GM21619 (cell line): Measurements from ENCODE around the gene BMP4.
"Not testable (repeated sequence)": the region's sequence is repeated elsewhere in the genome, so short reads cannot be mapped to it uniquely, and the experiment has no call there.

Experiments
- ATAC-seq: cut with Tn5 transposase; IDR thresholded peaks from one replicate; pipeline ENCODE4 v1.9.1; 2021; ENCODE audit not compliant: unreplicated experiment

BMP4 gene

DNA sequence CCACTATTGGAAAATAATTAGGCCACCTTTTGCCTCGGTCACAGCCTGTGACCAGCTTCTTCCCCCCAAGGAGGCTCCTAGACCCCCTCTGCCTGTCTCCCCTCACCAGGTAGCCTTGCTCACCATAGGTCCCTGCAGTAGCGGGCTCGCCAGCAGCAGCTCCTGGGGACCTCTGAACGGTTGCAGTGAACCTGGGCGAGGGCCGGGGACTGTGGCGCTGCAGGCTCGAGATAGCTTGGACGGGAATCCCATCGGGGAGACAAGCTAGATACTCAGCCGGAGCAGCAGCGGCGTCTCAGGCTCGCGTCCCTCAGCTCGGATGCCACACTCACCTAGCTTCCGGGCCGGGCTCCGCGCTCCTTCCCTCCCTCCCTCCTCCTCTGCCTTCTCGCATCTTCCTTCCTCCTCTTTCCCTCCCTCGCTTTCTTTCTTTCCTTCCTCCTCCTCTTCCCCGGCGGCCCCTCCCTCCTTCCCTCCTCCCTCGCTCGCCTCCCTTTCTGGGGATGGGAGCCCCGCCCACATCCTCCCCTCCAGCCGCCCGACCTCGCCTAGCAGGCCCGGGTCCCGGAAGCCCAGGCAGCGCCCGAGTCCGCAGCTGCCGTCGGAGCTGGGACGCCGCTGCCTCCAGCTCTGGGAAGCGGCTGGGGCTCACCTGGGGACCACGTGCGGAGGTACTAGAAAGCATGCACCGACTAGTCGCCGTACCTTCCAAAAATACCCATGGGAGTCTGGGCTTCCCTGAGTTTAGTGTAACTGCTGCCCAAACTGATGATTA lies at the start of gene BMP4:
TSS of gene BMP4 (minus strand) at position 399 of the 775 bp plus-strand sequence. CDS start 4,603 bp downstream, outside the sequence.
- no peak for ATAC-seq

DNA sequence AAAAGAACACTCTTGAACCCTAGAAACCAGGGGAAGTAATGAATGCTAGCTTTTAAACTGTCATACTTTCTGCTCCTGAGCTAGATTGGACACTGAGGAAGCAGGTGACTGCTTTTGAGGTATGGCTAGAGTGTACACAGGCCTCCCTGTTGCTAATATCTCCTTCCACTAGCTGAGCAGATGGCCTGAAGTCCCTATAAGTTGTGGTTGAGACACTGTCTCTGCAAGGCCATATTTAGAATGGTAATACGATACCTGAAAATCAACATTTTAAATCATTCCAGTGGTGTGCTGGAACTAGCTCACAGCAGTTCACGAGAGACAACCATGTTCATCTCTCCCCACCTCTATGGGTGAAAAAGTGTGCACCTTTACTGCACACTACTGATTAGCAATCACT lies 46.4 kb upstream of the BMP4 start:
- ATAC-seq: no peak

DNA sequence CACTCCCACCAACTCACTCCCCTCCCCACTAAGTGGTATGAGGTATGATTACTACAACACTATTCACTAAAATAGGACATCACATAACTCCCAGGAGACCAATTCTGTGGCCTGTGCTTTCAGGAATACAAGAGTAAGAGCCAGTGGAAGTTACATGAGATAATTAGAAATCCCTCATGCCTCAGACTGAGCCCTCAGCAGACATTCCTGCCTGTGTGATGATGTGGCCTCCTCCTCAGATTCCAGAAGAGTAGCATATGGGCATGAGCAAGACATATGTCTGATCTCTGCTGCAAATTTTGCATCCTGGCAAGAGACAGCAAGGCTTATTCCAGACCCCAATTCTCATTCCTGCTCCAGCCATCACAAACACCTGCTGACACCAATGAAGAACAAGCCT lies 46.0 kb upstream of the BMP4 start:
- ATAC-seq: no peak

DNA sequence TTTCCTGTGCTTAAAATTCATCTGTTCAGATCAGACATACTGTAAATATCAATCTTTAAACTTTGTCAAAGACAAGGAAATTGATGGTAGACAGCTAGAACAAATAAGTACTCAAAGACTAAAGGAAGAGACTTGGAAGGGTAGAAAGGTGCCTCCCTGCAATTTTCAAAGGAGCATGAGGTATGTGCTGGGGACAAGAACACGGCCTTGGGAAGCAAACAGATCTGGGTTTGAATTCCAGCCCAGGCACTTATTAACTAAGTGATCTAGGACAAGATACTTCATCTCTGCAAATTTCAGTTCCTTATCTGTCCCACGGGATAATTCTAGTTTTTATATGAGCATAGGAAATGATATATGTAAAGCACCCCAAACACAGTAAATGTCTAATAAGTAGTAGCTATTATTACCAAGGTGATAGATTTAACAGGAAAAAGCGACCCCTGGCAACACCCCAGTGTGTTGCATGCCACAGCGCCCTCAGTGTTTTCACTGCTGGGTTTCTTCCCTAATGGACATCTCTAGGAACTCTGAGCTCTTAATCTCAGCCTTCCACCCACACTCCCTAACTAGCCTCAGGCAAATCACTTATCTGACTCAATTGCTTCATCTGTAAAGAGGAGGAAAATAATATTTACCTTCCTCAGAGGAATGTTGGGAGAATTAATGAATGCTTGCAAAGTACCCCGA lies 44.7 kb upstream of the BMP4 start:
- ATAC-seq: no peak

DNA sequence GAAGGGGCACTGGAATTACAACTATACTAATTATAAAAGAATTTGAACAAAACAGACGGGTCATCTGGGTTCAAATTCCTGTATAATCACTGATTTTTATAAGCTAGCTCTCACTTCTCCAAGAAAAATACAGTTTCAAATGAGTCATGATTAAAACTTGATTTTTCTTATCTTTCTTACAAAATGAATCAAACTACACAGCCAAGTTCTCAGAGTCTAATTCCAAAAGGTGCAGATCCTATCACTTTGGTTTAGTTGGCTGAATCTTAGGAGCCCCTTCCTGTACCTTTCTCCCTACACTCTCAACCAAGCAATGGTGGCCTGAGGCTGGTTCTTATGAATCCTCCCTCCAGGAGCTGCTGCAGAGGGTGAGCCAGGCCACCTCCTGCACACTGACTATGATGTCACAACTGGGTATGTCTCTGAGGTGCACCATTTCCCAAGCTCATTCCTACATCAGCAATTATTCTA lies 43.8 kb upstream of the BMP4 start:
- ATAC-seq: no peak

DNA sequence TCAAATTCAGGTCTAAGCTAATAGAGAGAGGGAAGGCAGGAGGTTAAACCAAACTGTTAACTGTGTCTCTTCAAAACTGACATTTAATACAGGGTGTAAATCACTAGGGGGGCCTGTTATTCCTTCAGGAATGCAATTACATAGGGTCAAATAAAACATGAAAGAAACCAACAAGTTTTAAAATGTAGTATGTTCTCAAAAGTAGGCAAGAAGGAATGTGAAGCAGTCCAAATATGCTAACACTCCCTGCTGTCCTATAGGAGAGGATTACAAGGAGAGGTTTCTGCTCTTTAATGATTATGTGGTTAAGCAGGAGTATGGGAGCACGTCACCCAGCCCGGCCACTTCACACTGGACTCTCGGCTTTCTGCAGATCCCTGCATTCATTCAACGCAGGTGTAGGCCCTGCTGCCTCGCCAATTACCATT lies 42.5 kb upstream of the BMP4 start:
- no peak for ATAC-seq

DNA sequence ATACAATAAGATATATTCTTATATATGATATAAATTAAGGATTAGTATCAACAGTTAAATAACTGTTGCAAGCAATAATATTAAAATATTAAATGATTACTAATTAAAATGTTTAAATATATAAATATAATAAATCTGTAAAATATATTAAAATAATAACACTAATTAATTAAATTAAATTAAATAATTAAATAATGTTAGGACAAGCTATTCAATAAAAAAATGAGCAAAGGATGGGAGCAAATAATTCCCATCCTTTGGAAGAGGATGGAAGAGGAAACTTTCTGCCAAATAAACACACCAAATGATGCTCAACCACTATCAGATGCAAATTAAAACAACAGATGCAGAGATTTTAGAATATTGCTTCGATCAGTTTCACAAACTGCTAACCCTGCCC lies 39.4 kb upstream of the BMP4 start:
- ATAC-seq: no peak

DNA sequence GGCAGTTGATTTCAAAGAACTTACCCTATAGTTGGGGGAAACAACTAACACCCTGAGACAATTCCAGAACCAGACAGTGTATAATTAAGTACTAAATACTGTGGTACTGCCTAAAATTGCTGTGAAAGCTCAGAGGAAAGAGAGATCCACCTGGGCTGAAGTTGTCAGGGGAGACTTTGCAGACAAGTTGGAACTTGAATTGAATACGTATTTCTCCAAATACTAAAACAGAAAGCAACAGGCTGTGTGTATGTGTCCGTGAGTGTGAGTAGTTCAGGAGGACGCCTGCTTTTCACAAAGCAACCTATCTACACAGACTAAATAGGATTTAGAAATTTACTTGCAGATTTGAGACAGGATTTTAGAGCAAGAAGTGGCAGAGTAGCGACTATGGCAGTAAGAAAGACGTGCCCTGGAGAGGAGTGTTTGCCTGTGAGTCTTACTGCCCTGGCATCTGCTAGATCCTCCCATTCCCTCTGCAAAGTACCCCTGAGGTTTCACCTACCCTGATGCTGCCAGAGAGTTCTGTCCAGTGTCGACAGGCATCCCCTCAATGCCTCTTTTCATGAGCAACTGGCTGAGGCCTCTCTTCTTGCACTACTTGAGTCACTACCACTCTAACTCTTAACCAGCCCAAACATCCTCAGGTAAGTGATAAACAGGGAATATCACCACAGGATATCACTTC lies 37.4 kb upstream of the BMP4 start:
- ATAC-seq: no peak

DNA sequence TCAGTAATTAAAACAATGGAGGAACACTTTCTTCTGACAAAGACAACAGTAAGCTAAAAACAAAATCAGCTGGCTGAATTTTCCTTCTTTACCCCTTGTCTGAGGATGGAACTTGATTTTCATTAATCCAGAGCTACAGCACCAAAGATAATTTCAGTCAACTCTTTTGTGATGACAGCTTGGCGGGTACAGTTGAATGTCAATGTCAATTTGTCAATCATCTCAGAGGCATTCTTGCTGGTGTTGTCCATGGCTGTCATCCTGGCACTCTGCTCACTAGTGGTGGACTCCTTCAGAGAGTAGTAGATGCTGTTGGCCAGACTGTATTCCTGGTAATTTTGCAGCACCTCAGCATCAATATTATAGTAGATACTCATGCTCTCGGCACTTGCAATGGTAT lies 34.4 kb upstream of the BMP4 start:
- ATAC-seq: no peak

DNA sequence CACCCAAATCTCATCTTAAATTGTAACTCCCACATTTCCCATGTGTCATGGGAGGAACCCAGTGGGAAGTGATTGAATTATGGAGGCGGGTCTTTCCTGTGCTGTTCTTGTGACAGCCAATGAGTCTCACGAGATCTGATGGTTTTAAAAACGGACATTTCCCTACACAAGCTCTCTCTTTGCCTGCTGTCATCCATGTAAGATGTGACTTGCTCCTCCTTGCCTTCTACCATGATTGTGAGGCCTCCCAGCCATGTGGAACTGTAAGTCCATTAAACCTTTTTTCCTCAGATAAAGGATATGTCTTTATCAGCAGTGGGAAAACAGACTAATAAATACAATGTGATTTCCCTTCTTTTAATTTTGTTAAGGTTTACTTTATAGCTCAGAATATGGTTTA lies 30.1 kb upstream of the BMP4 start:
- not testable (repeated sequence) for ATAC-seq

DNA sequence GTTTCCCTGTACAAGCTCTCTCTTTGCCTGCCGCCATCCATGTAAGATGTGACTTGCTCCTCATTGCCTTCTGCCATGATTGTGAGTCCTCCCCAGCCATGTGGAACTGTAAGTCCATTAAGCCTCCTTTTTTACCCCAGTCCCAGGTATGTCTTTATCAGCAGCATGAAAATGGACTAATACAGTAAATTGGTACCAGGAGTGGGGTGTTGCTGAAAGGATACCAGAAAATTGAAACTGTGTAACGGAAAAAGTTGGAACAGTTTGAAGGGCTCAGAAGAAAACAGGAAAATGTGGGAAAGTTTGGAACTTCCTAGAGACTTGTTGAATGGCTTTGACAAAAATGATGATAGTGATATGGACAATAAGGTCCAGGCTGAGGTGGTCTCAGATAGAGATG lies 28.3 kb upstream of the BMP4 start:
- ATAC-seq: not testable (repeated sequence)

DNA sequence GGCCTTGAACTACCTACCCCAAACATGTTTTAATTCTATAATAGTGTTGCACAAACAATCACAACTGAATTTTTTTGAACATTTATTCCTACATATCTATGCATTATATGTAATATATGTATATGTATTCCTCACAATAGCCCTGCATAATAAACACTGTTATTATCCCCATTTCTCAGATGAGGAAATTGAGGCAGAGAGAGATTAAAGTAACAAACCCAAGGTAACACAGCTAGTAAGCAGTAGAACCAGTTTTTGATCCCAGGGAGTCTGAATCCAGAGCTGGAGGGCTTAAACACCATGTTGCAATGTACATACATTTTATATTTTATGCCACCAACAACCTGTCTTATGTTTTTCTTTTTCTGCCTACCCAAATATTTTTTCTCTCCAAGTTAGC lies 26.5 kb upstream of the BMP4 start:
- ATAC-seq: no peak

DNA sequence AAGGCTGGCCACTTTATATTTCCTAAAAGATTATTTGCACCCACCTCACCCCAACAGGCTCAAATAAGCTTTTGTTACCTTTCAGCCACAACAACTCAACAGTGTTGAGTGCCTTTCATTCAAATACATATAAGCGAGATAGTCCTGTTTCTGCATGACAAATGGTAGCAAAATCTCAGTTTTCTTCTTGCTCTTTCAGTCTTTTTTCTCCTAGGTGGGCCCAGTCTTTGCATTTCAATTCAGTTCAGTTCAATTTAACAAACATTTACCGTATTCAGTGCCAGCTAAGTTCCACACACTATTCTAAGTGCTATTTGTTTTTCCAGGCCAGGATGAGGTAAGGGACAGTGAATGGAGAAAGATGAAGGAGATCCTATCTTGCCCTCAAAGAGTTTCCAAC lies 25.9 kb upstream of the BMP4 start:
- ATAC-seq: no peak

DNA sequence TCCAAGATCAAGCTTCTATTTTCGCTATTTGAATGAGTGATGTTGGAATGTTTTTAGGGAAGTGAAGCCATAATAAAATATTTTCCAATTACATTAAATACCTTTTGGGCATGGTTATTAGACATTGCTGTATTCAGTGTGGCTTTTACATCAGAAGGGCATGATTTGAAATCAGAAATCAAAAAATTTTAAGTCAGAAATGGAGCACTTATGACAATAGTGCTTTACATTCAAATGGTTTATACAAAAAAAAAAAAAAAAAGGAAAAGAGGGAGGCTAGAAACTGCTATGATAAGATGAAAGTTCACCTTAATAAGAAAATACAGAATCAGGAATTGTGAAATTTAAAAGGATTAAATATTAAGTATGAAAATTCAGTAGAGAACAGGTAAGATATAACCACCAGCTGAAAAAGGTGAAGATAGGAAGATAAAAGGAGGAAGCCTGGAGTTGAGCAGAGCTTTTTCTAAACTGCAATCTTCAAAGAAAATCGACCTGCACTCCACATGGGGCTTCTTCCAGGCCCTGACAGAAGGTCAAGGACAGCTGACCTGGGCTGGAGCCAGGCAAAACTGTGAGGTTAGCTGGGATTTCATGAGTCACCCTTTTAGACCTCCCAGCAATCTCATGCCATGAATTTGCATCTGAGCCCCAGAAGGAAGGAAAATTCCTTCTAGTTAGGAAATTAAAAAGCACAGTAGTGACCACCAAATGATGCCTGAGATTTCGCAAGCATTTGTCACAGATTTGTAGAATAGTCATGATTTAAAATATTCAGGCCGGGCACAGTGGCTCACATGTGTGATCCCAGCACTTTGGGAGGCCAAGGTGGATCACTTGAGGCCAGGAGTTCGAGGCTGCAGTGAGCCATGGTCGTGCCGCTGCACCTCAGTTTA lies 23.4 kb upstream of the BMP4 start:
- ATAC-seq: no peak

DNA sequence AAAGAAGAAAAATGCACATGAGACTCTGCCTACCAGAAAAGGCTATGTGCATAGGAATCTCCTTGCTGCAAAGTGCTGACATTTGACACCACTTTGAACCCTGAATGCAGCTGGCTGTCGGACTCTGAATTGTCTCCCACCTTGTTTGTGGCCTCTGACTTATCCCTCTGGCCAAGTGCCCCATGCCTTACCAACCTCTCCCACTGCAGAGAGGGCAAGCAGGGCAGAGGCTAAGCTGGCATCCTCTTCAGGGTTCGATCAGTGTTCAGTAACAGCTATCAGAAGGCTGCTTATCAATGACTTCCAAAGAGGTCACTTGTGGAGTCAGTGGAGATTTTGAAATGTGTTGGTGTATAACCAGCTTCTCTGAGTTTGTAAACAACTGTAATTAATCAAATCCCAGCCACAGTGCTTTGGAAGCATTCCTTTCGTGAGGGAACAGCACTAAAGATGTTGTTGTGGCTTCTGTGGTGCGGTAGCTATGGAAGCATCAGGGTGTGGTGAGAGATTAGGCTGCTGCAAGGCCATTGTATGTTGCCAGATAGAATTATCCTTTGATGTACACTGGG lies 22.6 kb upstream of the BMP4 start:
- no peak for ATAC-seq

DNA sequence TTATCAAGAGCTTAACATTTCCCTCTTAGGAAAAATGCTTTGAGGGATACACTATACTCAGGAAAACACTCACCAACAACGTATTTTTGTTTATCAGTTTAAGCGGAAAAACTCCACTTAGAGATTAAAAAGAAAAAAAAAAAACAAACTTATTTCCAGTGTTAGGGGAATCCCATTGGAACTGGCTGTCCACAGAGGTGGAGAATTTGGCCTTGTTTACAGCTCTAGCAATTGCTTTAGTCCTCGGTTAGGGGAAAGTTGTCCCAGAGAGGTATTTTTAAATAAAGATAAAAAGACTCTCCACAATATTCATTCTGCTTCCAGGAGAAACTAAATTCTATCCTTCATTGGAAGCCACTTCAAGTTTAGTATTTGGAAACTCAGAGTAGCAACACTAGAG lies 21.6 kb upstream of the BMP4 start:
- ATAC-seq: no peak

DNA sequence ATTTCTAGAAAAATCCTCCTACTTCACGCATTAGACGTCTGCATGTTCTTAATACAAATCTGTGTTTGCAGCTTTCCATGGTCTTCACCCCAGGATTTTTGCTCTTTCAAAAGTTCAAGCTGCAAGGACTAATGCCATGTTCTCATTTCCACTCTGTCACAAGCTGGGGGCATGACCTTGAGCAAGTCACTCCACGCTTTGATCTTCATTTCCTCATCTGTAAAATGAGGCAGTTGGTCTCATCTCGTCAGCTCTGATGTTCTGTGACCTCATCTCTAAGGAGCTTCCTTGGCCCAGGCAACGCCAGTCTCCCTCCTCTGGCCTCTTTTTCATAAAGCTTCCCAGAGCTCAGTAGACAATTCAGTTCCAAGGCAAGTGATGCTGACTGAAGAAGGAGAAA lies 18.8 kb upstream of the BMP4 start:
- no peak for ATAC-seq

DNA sequence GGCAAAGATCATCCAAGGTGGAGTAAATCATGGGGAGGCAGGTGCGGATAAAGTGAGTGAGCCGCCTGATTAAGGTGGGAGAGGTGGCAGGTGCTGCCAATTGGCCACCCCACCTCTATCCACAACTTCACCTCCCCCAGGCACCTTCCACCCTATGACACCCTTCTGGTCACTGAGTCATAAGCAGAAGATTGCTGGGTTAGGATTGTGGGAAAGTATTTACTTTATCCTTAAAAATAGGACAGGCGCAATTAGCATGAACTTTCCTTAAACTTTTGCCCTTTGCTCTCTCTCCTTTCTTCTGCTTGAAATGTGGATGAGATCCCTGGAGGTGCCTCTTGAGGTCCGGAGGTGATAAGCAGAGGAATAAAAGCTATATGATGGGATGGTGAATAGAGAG lies 14.9 kb upstream of the BMP4 start:
- ATAC-seq: no peak

DNA sequence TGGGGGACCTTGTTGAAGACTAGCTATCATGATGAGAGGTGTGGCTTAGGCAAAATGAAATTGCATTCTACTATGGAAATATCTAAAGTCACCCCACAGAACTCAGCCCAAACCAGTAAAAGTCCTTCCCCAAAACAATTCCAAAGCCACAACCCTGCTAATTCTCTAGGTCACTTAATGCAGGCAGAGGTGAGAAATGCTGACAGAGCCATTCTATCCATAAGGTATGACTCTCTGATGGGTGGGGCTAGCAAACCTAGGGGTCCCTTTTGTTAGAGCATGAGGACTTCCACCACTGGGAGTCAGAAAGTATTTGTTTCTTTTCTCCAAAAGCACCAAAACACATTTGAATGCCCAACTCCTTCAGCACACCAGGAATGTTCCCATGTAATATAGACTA lies 12.7 kb upstream of the BMP4 start:
- ATAC-seq: no peak

DNA sequence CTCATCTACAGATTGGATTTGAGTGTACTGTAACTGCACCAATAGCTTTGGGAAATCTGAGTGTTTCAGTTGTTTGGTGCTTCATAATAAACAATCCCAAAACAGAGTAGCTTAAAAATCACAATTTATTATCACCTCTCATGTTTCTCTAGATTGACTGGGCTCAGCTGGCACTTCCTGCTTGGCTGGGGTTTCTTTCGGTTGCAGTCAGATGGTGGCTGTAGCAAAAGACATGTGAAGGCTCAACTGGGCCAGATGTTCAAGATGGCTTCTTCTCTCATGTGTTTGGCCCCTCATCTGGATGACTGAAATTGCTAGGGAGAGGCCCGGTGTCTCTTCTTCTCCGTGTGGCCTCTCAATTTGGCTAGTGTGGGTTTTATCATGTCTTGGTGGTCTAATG lies 12.1 kb upstream of the BMP4 start:
- no peak for ATAC-seq

DNA sequence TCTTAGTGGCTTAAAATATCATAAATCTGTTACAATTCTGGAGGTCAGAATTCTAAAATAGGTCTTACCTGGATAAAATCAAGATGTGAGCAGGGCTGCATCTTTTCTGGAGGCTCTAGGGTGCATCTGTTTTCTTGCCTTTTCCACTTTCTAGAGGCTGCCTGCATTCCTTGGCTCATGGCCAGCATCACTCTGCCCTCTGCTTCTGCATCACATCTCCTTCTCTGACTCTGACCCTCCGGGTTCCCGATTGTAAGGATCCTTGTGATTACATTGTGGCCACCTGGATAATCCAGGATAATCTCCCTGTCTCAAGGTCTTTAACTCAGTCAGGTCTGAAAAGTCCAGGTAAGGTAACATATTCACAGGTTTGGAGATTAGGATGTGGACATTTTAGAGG lies 11.0 kb upstream of the BMP4 start:
- ATAC-seq: no peak
